GM19324 (cell line): ENCODE measurements around the gene STARD3.
"Not testable (repeated sequence)": the region's sequence is repeated elsewhere in the genome, so short reads cannot be mapped to it uniquely, and the experiment has no call there.

ENCODE experiments used
- ATAC-seq: cut with Tn5 transposase; IDR thresholded peaks from one replicate; pipeline ENCODE4 v1.9.1; 2021; ENCODE audit warnings: mild to moderate bottlenecking, moderate library complexity; ENCODE audit not compliant: unreplicated experiment, low FRiP score

The STARD3 gene

GRCh38 chr17:39636927-39637736 lies at the start of gene STARD3:
STARD3 (plus strand) TSS chr17:39637144; CDS start chr17:39653532, 16,388 bp downstream.
- peak; percentile 76 for ATAC-seq

DNA sequence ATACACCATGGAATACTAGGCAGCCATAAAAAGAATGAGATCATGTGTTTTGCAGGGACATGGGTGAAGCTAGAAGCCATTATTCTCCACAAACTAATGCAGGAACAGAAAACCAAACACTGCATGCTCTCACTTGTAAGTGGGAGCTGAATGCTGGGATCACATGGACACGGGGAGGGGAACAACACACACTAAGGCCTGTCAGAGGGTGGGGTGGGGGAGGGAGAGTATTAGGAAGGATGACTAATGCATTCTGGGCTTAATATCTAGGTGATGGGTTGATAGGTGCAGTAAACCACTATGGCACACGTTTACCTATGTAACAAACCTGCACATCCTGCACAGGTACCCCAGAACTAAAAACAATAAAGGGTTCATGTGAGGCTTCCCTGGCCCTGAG lies 46.8 kb upstream of the STARD3 start:
- ATAC-seq = not testable (repeated sequence)

DNA sequence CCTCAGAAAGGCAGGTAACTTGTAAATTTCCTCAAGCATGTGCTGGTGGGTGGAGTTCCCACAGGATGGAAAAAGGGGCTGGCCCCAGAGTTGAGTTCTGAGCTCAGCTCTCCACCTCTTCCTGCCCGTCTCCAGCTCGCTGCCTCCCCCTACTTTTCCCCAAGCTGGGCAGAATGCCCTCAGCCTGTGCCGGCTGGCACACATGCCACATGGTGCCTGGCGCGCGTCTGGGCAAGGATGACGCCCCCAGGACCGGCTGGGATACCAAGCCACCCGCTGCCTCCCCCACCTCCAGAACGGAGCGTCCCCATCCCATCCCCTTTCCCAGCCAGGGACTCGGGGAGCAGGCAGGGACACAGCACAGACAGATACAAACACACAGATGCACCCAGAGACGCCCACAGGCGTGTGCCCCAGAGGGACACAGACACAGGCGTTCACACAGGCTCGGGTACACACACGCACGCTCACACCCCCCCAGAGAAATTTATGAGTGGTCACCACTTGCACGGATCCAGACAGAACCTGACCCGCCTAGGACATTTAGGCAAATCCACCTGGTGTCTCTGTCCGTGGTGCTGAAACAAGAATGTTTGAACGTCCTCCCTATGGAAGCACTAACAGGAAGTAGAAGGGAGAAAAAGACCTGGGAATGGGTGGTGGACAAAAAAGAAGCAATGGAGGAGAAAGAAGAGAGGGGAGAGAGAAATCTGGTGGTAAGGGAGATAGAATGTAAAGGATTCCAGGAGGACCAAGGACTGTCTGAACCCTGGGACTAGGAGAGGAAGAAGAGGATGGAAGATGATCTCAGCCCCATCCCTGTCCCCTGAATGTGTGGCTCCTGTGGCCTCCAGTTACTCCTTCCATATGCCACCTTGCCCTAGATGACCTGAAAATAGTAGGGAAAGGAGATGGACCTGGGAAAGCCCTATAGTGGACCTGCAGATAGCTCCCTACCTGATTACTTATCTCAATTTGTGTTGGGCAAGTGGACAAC lies 44.7 kb upstream of the STARD3 start:
- no peak for ATAC-seq

GRCh38 chr17:39593371-39593770 lies 43.6 kb upstream of the STARD3 start:
- no peak for ATAC-seq

DNA sequence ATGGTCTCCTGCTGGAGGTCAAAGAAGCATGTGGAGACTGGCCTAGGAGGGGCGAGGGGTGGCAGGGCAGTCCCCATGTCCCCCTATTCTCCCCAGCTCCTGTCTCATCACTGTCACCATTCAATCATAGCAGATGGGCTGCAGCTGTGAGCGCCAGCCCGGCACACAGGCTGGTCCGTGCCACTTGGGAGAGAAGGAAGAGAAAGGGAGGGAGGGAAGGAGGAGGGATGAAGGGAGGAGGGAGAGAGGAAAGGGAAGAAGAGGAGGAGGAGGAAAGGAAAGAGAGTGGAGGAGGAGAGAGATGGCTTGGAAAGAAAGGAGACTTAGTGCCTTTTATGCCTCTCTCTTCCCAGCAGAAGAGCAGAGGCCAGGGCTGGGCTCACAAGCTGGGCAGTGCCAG lies 41.6 kb upstream of the STARD3 start:
- no peak for ATAC-seq

GRCh38 chr17:39595928-39596510 lies 40.9 kb upstream of the STARD3 start:
- no peak for ATAC-seq

DNA sequence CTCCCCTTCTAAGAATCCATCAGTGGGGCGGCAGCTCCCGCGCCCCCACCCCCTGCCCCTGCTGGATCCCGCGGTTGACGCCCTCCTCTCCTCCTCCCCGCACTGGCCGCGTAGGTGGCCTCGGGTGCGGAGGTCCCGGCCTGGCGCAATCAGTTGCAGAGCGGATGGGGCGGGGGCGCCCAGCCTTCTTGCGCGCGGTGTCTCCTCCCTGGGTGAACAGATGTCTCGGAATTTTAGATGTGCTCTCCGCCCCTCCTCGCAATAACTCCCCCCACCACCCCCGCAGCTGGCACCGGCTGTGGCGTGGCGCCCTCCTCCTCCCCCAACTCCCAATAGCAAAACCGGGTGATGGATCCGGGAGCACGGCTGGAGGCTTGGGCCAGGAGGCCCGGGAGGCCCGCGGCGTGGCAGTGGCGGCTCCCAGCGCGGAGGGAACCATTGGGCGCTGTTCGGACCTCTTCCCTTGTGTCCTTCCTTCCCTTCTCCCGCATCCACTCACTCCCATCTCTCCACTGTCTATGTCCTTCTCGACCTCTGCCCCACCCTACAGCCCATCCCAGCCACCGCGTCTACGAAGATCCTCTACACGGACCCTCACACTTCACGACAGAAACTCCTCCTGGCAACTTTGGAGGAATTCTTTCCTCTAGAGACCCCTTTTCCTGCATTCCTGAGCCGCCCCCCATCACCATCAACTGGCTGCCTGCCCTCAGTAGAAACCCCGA lies 40.2 kb upstream of the STARD3 start:
- no peak for ATAC-seq

DNA sequence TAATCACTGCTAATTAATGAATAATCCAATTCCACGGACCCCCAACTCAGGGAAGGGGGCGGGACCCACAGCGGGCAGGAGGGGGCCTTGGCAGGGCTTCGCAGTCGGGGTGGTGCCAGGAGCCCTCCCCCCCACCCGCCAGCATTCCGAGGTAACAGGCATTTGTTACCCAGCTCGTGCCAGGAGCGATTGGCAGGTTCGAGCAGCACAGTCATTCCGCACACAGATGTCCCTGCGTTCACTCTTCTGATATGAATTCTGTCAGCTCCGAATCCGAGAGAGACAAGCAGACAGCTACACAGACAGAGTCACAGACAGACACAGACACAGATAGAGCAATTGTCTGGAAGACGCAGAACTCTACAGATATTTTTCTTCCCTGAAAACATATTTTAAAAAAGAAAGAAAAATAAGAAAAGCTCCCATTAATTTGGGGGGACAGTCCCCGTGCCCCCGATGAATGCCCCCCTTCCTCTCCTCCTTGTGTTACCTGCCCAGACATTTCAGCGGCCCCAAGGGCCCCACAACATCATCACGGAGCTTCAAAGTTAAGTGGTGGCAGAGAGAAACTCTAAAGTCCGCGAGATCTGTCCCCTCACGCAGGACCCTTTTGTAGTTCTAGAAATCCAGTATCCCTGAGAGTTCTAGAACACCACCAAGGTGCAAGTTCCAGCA lies 39.4 kb upstream of the STARD3 start:
- no peak for ATAC-seq

- no peak for ATAC-seq
Observed at GRCh38 chr17:39598047-39598481, 38.9 kb upstream of the STARD3 start.

DNA sequence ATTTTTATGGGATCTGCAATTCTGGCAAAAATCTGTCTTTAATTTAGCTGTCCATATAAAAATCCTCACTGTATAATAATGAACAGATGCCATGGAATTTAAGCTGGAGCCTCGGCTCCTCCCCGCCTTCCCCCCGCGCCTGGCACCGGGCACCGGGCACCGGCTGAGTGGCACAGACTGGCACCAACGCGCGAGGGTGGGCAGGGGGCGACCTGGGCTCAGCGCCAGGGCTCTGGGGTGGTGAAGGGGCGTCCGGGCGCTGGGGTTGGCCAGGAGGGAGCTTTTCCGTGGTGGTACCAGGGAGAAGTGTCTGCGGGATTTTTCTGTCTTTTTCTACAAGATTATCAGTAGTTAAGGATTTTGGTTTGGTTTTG lies 38.3 kb upstream of the STARD3 start:
- ATAC-seq = no peak

DNA sequence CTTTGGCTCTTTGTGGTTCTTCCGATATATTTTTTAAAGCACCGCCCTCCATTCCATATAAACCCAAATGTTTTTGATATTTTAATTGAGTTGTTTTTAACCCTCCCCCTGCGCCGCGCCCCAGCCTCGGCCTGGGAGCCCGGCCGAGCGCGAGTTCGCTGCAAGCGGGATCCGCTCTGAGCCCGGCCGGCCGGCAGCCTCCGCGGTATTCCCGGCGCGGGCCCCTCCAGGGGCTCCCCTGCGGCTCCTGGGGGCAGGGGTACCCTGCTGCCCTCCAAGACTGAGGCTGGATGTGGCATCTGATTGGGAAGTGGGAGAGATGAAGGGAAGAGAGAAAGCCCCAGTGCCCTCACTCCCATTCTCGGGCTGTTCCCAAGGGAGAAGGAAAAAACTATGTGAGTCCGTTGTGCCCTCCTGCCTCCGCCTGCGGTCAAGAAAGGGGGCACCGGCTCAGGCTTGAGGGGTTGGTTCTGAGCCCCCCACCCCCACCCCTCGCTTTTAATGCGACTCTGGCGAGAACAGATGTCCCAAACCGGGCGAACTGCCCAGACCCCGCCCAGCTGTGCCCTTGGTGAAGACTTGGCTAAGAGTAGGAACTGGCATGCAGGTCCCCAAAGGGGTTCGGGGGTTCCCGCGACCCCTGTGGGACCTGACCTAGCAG lies 37.8 kb upstream of the STARD3 start:
- ATAC-seq = no peak

DNA sequence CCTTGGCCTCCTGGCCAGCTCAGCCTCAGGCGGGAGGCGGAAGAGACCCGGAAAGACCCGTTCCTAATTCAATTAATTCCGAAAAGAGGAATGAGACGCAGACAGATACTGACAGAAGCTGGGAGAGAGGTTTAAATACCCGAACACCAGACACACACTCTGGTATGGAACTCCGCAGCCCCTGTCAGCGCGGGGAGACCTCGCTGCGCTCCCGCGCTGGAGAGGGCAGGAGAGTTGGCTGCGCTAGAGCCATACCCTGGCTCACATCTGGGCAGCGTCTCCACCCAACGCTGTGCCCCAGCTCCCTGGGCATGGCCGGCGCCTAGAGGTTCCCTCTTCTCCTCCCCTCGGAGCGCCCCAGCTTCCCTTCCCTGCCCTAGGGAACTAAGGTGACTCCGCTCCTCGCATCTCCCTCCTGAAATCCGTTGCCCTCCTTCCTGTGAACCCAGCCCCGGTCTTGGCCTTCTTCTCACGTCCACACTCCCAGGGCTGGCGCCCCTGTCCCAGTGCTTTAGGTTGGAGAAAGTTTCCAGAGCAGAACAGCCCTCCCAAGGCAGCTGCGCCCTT lies 37.2 kb upstream of the STARD3 start:
- no peak for ATAC-seq

- ATAC-seq = no peak
Observed at GRCh38 chr17:39600288-39600996, 36.5 kb upstream of the STARD3 start.

- no peak for ATAC-seq
Observed at GRCh38 chr17:39600997-39601597, 35.8 kb upstream of the STARD3 start.

- ATAC-seq = no peak
Observed at GRCh38 chr17:39601758-39602532, 35.0 kb upstream of the STARD3 start.

DNA sequence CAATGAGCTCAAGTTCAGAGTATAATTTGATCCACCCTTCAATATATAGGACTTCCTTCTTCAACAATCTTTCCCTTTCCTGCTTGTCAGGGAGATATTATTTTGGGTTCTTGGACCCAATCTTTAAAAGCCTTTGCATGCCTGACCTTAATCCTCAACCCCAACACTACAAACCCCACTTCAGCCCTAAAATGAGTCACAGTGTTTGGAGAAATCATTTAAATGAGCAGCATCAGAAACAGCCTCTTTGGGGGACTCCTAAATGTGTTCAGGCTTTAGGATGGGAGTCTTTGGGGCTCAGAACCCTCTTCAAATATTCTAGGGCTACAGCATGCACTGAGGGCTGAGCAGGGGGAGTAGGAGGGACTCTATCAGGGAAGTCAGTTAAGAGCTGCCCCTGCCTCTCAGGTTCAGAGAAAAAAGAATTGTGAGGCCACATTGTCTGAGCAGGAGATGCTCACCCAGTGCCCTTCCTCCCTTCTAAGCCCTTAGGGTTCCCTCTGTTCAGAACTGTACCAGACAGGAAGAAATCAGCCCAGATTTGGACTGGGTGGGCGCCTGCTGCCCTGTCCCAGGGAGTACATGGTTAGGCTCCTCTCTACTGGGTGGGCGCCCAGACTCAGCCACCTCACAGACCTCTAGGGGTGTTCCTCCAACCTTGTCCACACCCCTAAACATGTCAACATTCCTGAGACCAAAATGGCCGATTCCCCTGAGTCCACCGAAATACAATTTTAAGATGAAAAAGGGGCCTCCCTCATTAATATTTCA lies 34.2 kb upstream of the STARD3 start:
- no peak for ATAC-seq
